Heart right ventricle (tissue), 16 donors: ENCODE data around the gene GRK5. TPM values are rescaled to one million over a fixed set of nuclear protein-coding genes. Genes with fewer than 3 reads are reported as not detected.

Experiments
- ATAC-seq, 8 donors: fragments of 200-7000 bp; cut with Tn5 transposase; one replicate each; pipeline ENCODE4 v1.9.1; 2020; ENCODE audit warnings: mild to moderate bottlenecking in 8 of 8, moderate library complexity in 8 of 8, moderate number of reproducible peaks in 1 of 8
- DNase-seq, 2 donors: peaks; one replicate each; pipeline ENCODE4 v3.0.0-alpha.2; 2020
- H3K27ac ChIP-seq, 10 donors: fragments of 200-600 bp; sonication (generic) in 2 of 10; one replicate each; pipeline versions ENCODE4 v1.5.0 to v1.8.0; 2020 to 2022; ENCODE audit warnings: mild to moderate bottlenecking in 3 of 10
- H3K27me3 ChIP-seq, 7 donors: fragments of 200-600 bp; one replicate each; pipeline ENCODE4 v1.8.0; 2021 to 2022; ENCODE audit warnings: mild to moderate bottlenecking in 2 of 7
- H3K36me3 ChIP-seq, 9 donors: fragments of 200-600 bp; sonication (generic) in 1 of 9; one replicate each; pipeline versions ENCODE4 v1.5.0 to v1.8.0; 2020 to 2022; ENCODE audit warnings: mild to moderate bottlenecking in 2 of 9
- H3K4me1 ChIP-seq, 9 donors: fragments of 200-600 bp; sonication (generic) in 1 of 9; one replicate each; pipeline versions ENCODE4 v1.5.0 to v1.8.0; 2020 to 2022; ENCODE audit warnings: mild to moderate bottlenecking in 4 of 9
- H3K4me3 ChIP-seq, 10 donors: fragments of 200-600 bp; sonication (generic) in 2 of 10; one replicate each; pipeline versions ENCODE4 v1.5.0 to v1.8.0; 2020 to 2022; ENCODE audit warnings: mild to moderate bottlenecking in 7 of 10, moderate library complexity in 2 of 10
- H3K9me3 ChIP-seq, 11 donors: fragments of 200-600 bp in 10 of 11; sonication (generic) in 2 of 11; one replicate each; pipeline versions ENCODE4 v1.5.0 to v1.8.0; 2013 to 2022; ENCODE audit warnings: mild to moderate bottlenecking in 2 of 11, control low read depth in 1 of 11, moderate library complexity in 1 of 11
- CTCF ChIP-seq, 9 donors: fragments of 200-600 bp; sonication (generic) in 2 of 9; IDR thresholded peaks; one replicate each; pipeline versions ENCODE4 v1.5.0 to v1.8.0; 2021 to 2022; ENCODE audit warnings: antibody characterized with exemption in 9 of 9, mild to moderate bottlenecking in 5 of 9, moderate library complexity in 1 of 9
- WGBS, 2 donors: extraction: QIAGEN DNeasy Blood & Tissue Kit; methylation state at CpG; one replicate each; pipeline ENCODE4 v1.1.7; 2013; ENCODE audit warnings: inconsistent platforms in 1 of 2; 5-methylcytosine and 5-hydroxymethylcytosine counted together
- intact Hi-C, 10 donors: fragments of 100-400 bp; cut with DNase I; formaldehyde crosslinking; loops; one replicate each; pipeline versions ENCODE4 v1.11.1 to v1.14.2; 2022
- polyA plus RNA-seq, 2 donors: library from polyadenylated mRNA; stranded (reverse); fragments of 200-250 nt; gene quantifications; one replicate each; pipeline ENCODE4 v1.2.3, GENCODE V29; 2013
- total RNA-seq, 10 donors: library from RNA; stranded (reverse); fragmentation: NEBNext Ultra II Directional in 3 of 10; extraction: Animal tissue kit (Norgen Biotek cat#: 25700) in 3 of 10; gene quantifications; one replicate each; pipeline versions ENCODE4 v1.2.1 to v1.2.4, GENCODE V29; 2021 to 2023
- donor health status: Arrhythmogenic right ventricular cardiomyopathy.
- donor health status: ischemic (EF 13 %, LVEDD 7.1; RV severe dilation, severe dysfunction).
- donor health status: healthy with polysubstance abuse.
- donor health status: DM: no; HTN: yes; CAD: no.
- donor health status: DM: no; HTN: no; CAD: no.
- donor health status: ischemic (EF 25% LVEDD 6.9; RV normal size, moderate dysfunction).
- donor health status: ischemic (EF 25% LVEDD 5.7; RV mildly dilated, moderate dysfunction).
- donor health status: healthy.
- donor health status: DM: yes; HTN: yes; CAD: no.
- donor health status: Ischemic cardiomyopathy.
- donor health status: ischemic (EF 35%, LVEDD 5.7; RV mildly dilated, moderate dysfunction).
- donor health status: nonischemic (EF 11% LVEDD 7.7; RV severe dilation, severe dysfunction).
- donor health status: DM: yes; HTN: yes; CAD: no.
- donor health status: PGD.
- donor health status: ischemic (EF 29% LVEDD 5.4; RV normal size, mild dysfunction).
- donor health status: nonischemic (EF 23%, LVEDD 6.1; RV moderate dilation, normal function).

GRK5 gene
- total and polyA plus RNA-seq, 12 donors: 11.8 to 80.5 (median 26.6) TPM

GRCh38 chr10:119373294-119374102 lies 166.1 kb downstream of the GRK5 start:
- ATAC-seq: no peak
- no peak for DNase-seq
- no peak for TF ChIP-seq CTCF (IDR thresholded peaks at IDR 0.05)
- Histone ChIP-seq H3K36me3 (no peaks in the 10 kb centered on the region), H3K27me3 (no peaks in the 10 kb centered on the region), H3K9me3 (no peaks in the 10 kb centered on the region), H3K4me1 (peaks cover 16 to 85% (median 74%) of the 10 kb centered on the region in 9 donors), H3K4me3 (no peak overlapping the region), H3K27ac (peak overlapping the region in 5 of 10 donors; percentile 10 to 95 (median 23))
- intact Hi-C loops: loop anchor here in 4 of 10 donors (5.0 kb wide), 2 partner anchors 34 to 39 kb away; no protein-coding TSS in a partner anchor
- WGBS, 2 donors: 93 to 94% methylated on average over 13 of the region's 13 CpGs

GRCh38 chr10:119374236-119374635 lies 166.9 kb downstream of the GRK5 start:
- Histone ChIP-seq H3K4me1 (peaks cover 13 to 85% (median 73%) of the 10 kb centered on the region in 9 donors), H3K27me3 (no peaks in the 10 kb centered on the region), H3K4me3 (no peak overlapping the region), H3K27ac (peak overlapping the region in 5 of 10 donors; percentile 10 to 93 (median 73)), H3K9me3 (no peaks in the 10 kb centered on the region), H3K36me3 (no peaks in the 10 kb centered on the region)
- DNase-seq: no peak
- no peak for ATAC-seq
- intact Hi-C loops: loop anchor here in 4 of 10 donors (5.0 kb wide), 2 partner anchors 33 to 38 kb away; no protein-coding TSS in a partner anchor
- no peak for TF ChIP-seq CTCF (IDR thresholded peaks at IDR 0.05)
- 91 to 93% methylated on average over 4 of the region's 4 CpGs for WGBS, 2 donors

GRCh38 chr10:119375574-119376272 lies 168.4 kb downstream of the GRK5 start:
- intact Hi-C loops: no loop called here

More at GRCh38 chr10:119375574-119376272, 168.4 kb downstream of the GRK5 start:
- Histone ChIP-seq H3K4me1 (peaks cover 6 to 85% (median 70%) of the 10 kb centered on the region in 9 donors), H3K36me3 (peaks cover 0 to 7% (median 0%) of the 10 kb centered on the region in 9 donors), H3K27me3 (no peaks in the 10 kb centered on the region), H3K9me3 (no peaks in the 10 kb centered on the region), H3K27ac (peak overlapping the region; percentile 15 to 85 (median 50)), H3K4me3 (no peak overlapping the region)
- TF ChIP-seq CTCF (IDR thresholded peaks at IDR 0.05): no peak
- DNase-seq (no peak), ATAC-seq (peak in 2 of 8 donors; percentile 11 to 23)
- WGBS, 2 donors: 69 to 77% methylated on average over 7 of the region's 7 CpGs
